ENCODE results near the gene TAF11L5.
"Not testable (repeated sequence)": the region's sequence is repeated elsewhere in the genome, so short reads cannot be mapped to it uniquely, and the experiment has no call there.

TAF11L5 gene

DNA sequence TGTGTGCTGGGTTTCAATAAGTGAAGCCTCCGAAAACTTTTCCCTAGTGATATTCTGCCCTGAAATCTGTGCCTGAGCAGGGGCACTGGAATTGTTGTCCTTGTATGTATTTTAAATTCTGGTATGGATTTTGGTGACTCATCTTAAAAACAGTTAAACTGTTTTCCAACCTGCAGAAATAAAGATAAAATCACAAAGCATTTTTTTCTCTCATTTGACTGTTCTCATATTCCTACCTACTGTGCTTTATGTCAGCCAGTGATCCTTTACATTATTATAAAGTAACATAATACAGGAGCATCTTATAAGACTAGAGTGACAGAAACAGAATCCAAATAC, 37.9 kb upstream of the TAF11L5 start:
- Histone ChIP-seq H3K36me3 (ENCODE audit: control insufficient read depth, insufficient read depth, low read length) (no peaks in the 10 kb centered on the region), H3K4me2 (ENCODE audit: low read length) (no peak overlapping the region), H3K4me3 (ENCODE audit: low read depth, low read length) (no peak overlapping the region), H3K27ac (no peak overlapping the region), H3K9ac (no peak overlapping the region), H3K79me2 (no peaks in the 10 kb centered on the region), H3K9me3 (ENCODE audit: control insufficient read depth, low read length) (no peaks in the 10 kb centered on the region), H2AFZ (no peak overlapping the region), H3K4me1 (no peaks in the 10 kb centered on the region), H3K27me3 (ENCODE audit: control insufficient read depth, insufficient read depth, low read length) (no peaks in the 10 kb centered on the region)
- TF ChIP-seq CTCF (IDR thresholded peaks at IDR 0.05): no peak

DNA sequence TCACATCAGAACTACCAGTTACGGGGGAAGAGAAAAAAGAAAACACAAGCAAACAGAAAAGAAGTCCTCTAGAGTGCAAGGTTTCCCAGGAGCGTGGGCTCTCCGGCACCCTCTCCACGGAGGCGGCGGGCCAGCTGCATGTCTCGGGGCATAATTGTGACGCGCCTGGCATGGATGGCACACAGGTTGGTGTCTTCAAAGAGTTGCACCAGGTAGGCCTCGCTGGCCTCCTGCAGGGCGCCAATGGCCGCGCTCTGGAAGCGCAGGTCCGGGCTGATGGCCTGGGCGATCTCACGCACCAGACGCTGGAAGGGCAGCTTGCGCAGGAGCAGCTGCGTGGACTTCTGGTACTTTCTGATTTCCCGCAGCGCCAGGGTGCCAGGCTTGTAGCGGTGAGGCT, 33.8 kb upstream of the TAF11L5 start:
- H3K4me2 ChIP-seq (ENCODE audit: low read length); H3K36me3 ChIP-seq (ENCODE audit: control insufficient read depth, insufficient read depth, low read length); H3K79me2 ChIP-seq; H3K27ac ChIP-seq; H3K4me1 ChIP-seq; H3K4me3 ChIP-seq (ENCODE audit: low read depth, low read length); H3K9me3 ChIP-seq (ENCODE audit: control insufficient read depth, low read length); H3K27me3 ChIP-seq (ENCODE audit: control insufficient read depth, insufficient read depth, low read length); H2AFZ ChIP-seq; H3K9ac ChIP-seq: not testable (repeated sequence)

- Histone ChIP-seq H3K27me3 (ENCODE audit: control insufficient read depth, insufficient read depth, low read length) (no peaks in the 10 kb centered on the region), H3K36me3 (ENCODE audit: control insufficient read depth, insufficient read depth, low read length) (no peaks in the 10 kb centered on the region), H3K27ac (no peak overlapping the region), H3K4me2 (ENCODE audit: low read length) (no peak overlapping the region), H2AFZ (no peak overlapping the region), H3K4me3 (ENCODE audit: low read depth, low read length) (no peak overlapping the region), H3K9me3 (ENCODE audit: control insufficient read depth, low read length) (no peaks in the 10 kb centered on the region), H3K79me2 (no peaks in the 10 kb centered on the region), H3K4me1 (no peaks in the 10 kb centered on the region), H3K9ac (no peak overlapping the region)
- no peak for TF ChIP-seq CTCF (IDR thresholded peaks at IDR 0.05)
Measured at GRCh38 chr5:17492770-17493169, 32.3 kb upstream of the TAF11L5 start.

- Histone ChIP-seq H3K4me1 (no peaks in the 10 kb centered on the region), H3K4me3 (ENCODE audit: low read depth, low read length) (no peak overlapping the region), H3K27ac (no peak overlapping the region), H3K4me2 (ENCODE audit: low read length) (no peak overlapping the region), H3K27me3 (ENCODE audit: control insufficient read depth, insufficient read depth, low read length) (no peaks in the 10 kb centered on the region), H3K79me2 (no peaks in the 10 kb centered on the region), H3K9ac (no peak overlapping the region), H3K36me3 (ENCODE audit: control insufficient read depth, insufficient read depth, low read length) (no peaks in the 10 kb centered on the region), H2AFZ (no peak overlapping the region), H3K9me3 (ENCODE audit: control insufficient read depth, low read length) (no peaks in the 10 kb centered on the region)
- TF ChIP-seq CTCF (IDR thresholded peaks at IDR 0.05): no peak
Measured at GRCh38 chr5:17497446-17497845, 27.6 kb upstream of the TAF11L5 start.

DNA sequence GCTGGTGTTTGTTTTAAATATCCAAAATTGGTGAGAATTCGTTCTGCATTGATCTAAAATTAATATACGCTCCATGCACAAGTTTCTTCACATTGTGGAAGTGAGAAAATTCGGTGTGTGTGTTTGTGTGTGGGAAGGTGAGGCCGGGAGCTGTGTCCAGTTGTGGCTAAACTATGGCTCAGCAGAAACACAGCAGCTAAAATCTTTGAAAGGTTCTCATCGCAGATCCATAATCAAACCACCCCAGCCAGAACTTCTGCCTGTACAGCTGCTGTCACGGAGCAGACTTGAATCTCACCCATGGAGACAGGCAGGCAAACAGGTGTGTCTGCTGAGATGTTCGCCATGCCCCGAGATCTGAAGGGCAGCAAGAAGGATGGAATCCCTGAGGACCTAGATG, 27.1 kb upstream of the TAF11L5 start, which contains the start of gene TAF11L2:
Gene TAF11L2 (plus strand): TSS at position 301 of the 400 bp plus-strand sequence.
- H3K9me3 ChIP-seq (ENCODE audit: control insufficient read depth, low read length); H3K4me2 ChIP-seq (ENCODE audit: low read length); H3K27me3 ChIP-seq (ENCODE audit: control insufficient read depth, insufficient read depth, low read length); H3K9ac ChIP-seq; H3K36me3 ChIP-seq (ENCODE audit: control insufficient read depth, insufficient read depth, low read length); H3K4me1 ChIP-seq; H3K27ac ChIP-seq; H2AFZ ChIP-seq; H3K4me3 ChIP-seq (ENCODE audit: low read depth, low read length); H3K79me2 ChIP-seq: not testable (repeated sequence)

- Histone ChIP-seq H2AFZ (no peak overlapping the region), H3K79me2 (no peaks in the 10 kb centered on the region), H3K4me1 (no peaks in the 10 kb centered on the region), H3K36me3 (ENCODE audit: control insufficient read depth, insufficient read depth, low read length) (no peaks in the 10 kb centered on the region), H3K27ac (no peak overlapping the region), H3K4me2 (ENCODE audit: low read length) (no peak overlapping the region), H3K9me3 (ENCODE audit: control insufficient read depth, low read length) (no peaks in the 10 kb centered on the region), H3K4me3 (ENCODE audit: low read depth, low read length) (no peak overlapping the region), H3K27me3 (ENCODE audit: control insufficient read depth, insufficient read depth, low read length) (no peaks in the 10 kb centered on the region), H3K9ac (no peak overlapping the region)
- no peak for TF ChIP-seq CTCF (IDR thresholded peaks at IDR 0.05)
Measured at GRCh38 chr5:17511775-17512325, 13.2 kb upstream of the TAF11L5 start.

DNA sequence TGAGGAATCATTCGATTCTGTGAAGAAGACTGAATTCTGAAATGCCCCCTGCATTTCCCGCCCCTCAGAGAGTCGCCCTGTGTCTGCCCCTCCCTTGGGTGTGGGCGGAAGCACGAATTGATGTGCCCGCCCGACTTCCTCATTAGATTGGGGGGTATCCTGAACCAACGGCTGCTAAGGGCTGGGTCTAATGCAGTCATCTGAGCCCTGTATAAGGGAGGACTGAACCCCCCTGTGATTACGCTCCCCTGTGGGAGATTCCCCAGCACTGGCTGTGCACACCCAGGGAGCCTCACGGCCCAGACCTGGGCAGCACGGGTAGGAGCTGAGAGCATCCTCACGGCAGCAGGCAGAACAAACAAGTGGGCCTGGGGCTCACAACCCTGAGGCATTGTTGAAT, 7.5 kb upstream of the TAF11L5 start:
- not testable (repeated sequence) for H3K9me3 ChIP-seq (ENCODE audit: control insufficient read depth, low read length); H3K4me3 ChIP-seq (ENCODE audit: low read depth, low read length); H3K4me1 ChIP-seq; H3K4me2 ChIP-seq (ENCODE audit: low read length); H3K36me3 ChIP-seq (ENCODE audit: control insufficient read depth, insufficient read depth, low read length); H3K27me3 ChIP-seq (ENCODE audit: control insufficient read depth, insufficient read depth, low read length); H3K79me2 ChIP-seq; H2AFZ ChIP-seq; H3K27ac ChIP-seq; H3K9ac ChIP-seq

DNA sequence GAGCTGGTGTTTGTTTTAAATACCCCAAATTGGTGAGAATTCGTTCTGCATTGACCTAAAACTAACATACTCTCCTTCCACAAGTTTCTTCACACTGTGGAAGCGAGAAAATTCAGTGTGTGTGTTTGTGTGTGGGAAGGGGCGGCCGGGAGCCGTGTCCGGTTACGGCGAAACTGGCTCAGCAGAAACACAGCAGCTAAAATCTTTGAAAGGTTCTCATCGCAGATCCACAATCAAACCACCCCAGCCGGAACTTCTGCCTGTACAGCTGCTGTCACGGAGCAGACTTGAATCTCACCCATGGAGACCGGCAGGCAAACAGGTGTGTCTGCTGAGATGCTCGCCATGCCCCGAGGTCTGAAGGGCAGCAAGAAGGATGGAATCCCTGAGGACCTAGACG, 7.0 kb upstream of the TAF11L5 start, which contains the start of gene TAF11L3:
Gene TAF11L3 (plus strand): TSS at position 301 of the 400 bp plus-strand sequence.
- not testable (repeated sequence) for H3K4me1 ChIP-seq; H2AFZ ChIP-seq; H3K9me3 ChIP-seq (ENCODE audit: control insufficient read depth, low read length); H3K4me3 ChIP-seq (ENCODE audit: low read depth, low read length); H3K79me2 ChIP-seq; H3K36me3 ChIP-seq (ENCODE audit: control insufficient read depth, insufficient read depth, low read length); H3K27me3 ChIP-seq (ENCODE audit: control insufficient read depth, insufficient read depth, low read length); H3K4me2 ChIP-seq (ENCODE audit: low read length); H3K27ac ChIP-seq; H3K9ac ChIP-seq

All from parathyroid adenoma (tissue), 2 donors.